ENCODE results near the gene EGFL7.

DNA sequence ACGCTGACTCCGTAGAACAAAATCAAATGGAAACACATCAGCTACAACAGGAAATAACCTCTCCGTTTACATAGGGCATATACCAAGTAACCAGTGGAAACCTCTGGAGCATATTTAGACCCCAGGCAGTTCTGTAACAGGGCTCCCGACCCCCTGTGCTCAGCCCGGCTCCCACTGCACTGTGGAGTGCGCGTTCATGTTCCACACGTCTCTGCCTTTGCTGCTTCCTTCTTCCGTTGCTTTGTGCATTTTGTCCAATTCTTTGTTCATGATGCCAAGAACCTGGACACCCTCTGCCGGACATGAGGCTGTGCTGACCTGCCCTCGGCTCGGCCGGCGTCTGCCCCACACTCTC lies 30.4 kb downstream of the EGFL7 start:
- TF ChIP-seq FOXM1 (IDR thresholded peaks at IDR 0.05; ENCODE audit: borderline replicate concordance), result no peak
- no peak for TF ChIP-seq CTBP1 (IDR thresholded peaks at IDR 0.05; ENCODE audit: borderline replicate concordance)
- no peak for TF ChIP-seq BHLHE40 (IDR thresholded peaks at IDR 0.05; ENCODE audit: borderline replicate concordance)
- no peak for TF ChIP-seq LEF1 (IDR thresholded peaks at IDR 0.05; ENCODE audit: borderline replicate concordance)
- no peak for TF ChIP-seq SP1 (IDR thresholded peaks at IDR 0.05)
- TF ChIP-seq, protein P1, sequence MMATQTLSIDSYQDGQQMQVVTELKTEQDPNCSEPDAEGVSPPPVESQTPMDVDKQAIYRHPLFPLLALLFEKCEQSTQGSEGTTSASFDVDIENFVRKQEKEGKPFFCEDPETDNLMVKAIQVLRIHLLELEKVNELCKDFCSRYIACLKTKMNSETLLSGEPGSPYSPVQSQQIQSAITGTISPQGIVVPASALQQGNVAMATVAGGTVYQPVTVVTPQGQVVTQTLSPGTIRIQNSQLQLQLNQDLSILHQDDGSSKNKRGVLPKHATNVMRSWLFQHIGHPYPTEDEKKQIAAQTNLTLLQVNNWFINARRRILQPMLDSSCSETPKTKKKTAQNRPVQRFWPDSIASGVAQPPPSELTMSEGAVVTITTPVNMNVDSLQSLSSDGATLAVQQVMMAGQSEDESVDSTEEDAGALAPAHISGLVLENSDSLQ (IDR thresholded peaks at IDR 0.05), result no peak
- no peak for TF ChIP-seq ZNF384 (IDR thresholded peaks at IDR 0.05)
- TF ChIP-seq L3MBTL2 (conservative IDR thresholded peaks at IDR 0.05), result no peak
- TF ChIP-seq TARDBP (IDR thresholded peaks at IDR 0.05), result no peak
- no peak for TF ChIP-seq FOXA1 (IDR thresholded peaks at IDR 0.05)
- TF ChIP-seq NFRKB (IDR thresholded peaks at IDR 0.05), result no peak
- no peak for TF ChIP-seq ELF4 (IDR thresholded peaks at IDR 0.05)
- no peak for TF ChIP-seq FOXK2 (IDR thresholded peaks at IDR 0.05)

Measured in HEK293T (cell line).